Vagina (tissue), 2 donors: ENCODE data around the gene NPPA. TPM values are rescaled to one million over a fixed set of nuclear protein-coding genes. Genes with fewer than 3 reads are reported as not detected.

Experiments used
- DNase-seq, 2 donors: peaks; one replicate each; pipeline ENCODE4 v3.0.0-alpha.2; 2017; ENCODE audit errors: extremely low spot score in 2 of 2
- H3K27ac ChIP-seq: fragments of 200-600 bp; sonication (generic); one replicate; pipeline ENCODE4 v1.5.1; 2019
- H3K27me3 ChIP-seq: fragments of 200-600 bp; sonication (generic); one replicate; pipeline ENCODE4 v1.5.1; 2019
- H3K36me3 ChIP-seq, 2 donors: fragments of 200-600 bp; sonication (generic); one replicate each; pipeline ENCODE4 v1.5.1; 2017 to 2019
- H3K4me1 ChIP-seq: fragments of 200-600 bp; sonication (generic); one replicate; pipeline ENCODE4 v1.5.1; 2019
- H3K4me3 ChIP-seq, 2 donors: fragments of 200-600 bp; sonication (generic); 1 replicate in 1 of 2; 2 replicates in 1 of 2; pipeline ENCODE4 v1.5.1; 2016 to 2019
- H3K9me3 ChIP-seq: fragments of 200-600 bp; sonication (generic); one replicate; pipeline ENCODE4 v1.5.1; 2019
- POLR2A ChIP-seq, 2 donors: fragments of 450-650 bp; IDR thresholded peaks; one replicate each; pipeline ENCODE4 v1.6.1; 2017; ENCODE audit warnings: antibody characterized with exemption in 2 of 2, mild to moderate bottlenecking in 2 of 2, moderate library complexity in 2 of 2
- POLR2AphosphoS5 ChIP-seq, 2 donors: sonication (generic); formaldehyde crosslinking; IDR thresholded peaks; one replicate each; pipeline ENCODE4 v1.9.0; 2017; ENCODE audit warnings: antibody characterized with exemption in 2 of 2, mild to moderate bottlenecking in 2 of 2, low read depth in 1 of 2; ENCODE audit not compliant: insufficient read depth in 1 of 2
- intact Hi-C: fragments of 100-400 bp; cut with DNase I; formaldehyde crosslinking; loops from one replicate; pipeline ENCODE4 v1.15.1; 2023
- total RNA-seq: library from RNA; depleted of rRNA; stranded (reverse); fragments of >200 nt; gene quantifications from one replicate; pipeline ENCODE4 v1.2.3, GENCODE V29; 2016
- TF ChIP-seq, protein P1 (sequence below), 3 experiments: fragments of 450-650 bp in 2 of 3; fragments of 200-600 bp in 1 of 3; sonication (generic) in 1 of 3; IDR thresholded peaks; one replicate each; pipeline ENCODE4 v1.5.1; 2017 to 2019; ENCODE audit warnings: antibody characterized with exemption in 3 of 3, mild to moderate bottlenecking in 2 of 3, moderate library complexity in 2 of 3

The NPPA gene
- total RNA-seq, 1 donor from 2014 or later, result not detected

DNA sequence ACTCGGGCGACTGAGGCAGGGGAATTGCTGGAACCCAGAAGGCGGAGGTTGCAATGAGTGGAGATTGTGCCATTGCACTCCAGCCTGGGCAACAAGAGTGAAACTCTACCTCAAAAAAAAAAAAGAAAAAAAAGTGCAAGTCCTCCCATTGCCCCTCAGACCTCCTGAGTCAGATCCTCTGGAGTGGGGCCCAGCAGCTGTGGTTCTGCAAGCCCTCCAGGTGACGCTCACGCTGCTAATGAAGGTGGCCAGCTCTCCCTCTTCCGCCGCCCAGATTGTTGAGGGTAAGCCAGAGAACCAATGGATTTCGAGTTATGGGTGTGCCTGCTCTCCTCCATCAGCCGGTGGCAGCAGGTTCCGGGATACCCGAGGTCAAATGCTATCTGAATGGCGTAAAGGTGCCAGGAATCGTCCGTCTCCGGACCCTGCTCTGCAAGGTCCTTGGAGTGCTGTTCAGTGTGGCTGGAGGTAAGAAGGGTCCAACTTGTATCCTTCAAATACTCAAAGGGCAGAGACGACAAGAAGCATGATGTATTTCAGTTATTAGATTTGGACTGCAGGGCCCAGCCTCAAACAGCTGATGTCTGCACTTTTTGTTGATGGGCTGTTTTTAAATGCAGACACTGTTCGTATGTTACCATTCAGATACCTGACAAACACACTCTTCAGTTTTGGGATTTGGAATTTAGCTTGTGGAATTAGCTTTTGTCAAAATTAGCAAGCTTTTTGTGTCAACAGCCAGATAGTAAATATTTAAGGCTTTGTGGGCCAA lies 24.0 kb downstream of the NPPA start:
- Histone ChIP-seq H3K4me1 (no peaks in the 10 kb centered on the region), H3K27ac (no peak overlapping the region), H3K4me3 (no peak overlapping the region), H3K27me3 (no peaks in the 10 kb centered on the region), H3K36me3 (peaks cover 0 to 87% of the 10 kb centered on the region in 2 donors), H3K9me3 (no peaks in the 10 kb centered on the region)
- intact Hi-C loops, result no loop called here
- TF ChIP-seq POLR2AphosphoS5 (IDR thresholded peaks at IDR 0.05; ENCODE audit: insufficient read depth in 1 of 2, low read depth in 1 of 2), result no peak
- no peak for DNase-seq

- Histone ChIP-seq H3K27ac (no peak overlapping the region), H3K36me3 (peaks cover 0 to 87% of the 10 kb centered on the region in 2 donors), H3K4me1 (no peaks in the 10 kb centered on the region), H3K27me3 (no peaks in the 10 kb centered on the region), H3K4me3 (no peak overlapping the region), H3K9me3 (no peaks in the 10 kb centered on the region)
- TF ChIP-seq, protein P1, sequence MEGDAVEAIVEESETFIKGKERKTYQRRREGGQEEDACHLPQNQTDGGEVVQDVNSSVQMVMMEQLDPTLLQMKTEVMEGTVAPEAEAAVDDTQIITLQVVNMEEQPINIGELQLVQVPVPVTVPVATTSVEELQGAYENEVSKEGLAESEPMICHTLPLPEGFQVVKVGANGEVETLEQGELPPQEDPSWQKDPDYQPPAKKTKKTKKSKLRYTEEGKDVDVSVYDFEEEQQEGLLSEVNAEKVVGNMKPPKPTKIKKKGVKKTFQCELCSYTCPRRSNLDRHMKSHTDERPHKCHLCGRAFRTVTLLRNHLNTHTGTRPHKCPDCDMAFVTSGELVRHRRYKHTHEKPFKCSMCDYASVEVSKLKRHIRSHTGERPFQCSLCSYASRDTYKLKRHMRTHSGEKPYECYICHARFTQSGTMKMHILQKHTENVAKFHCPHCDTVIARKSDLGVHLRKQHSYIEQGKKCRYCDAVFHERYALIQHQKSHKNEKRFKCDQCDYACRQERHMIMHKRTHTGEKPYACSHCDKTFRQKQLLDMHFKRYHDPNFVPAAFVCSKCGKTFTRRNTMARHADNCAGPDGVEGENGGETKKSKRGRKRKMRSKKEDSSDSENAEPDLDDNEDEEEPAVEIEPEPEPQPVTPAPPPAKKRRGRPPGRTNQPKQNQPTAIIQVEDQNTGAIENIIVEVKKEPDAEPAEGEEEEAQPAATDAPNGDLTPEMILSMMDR (IDR thresholded peaks at IDR 0.05), result no peak
- no peak for TF ChIP-seq POLR2A (IDR thresholded peaks at IDR 0.05)
- no peak for TF ChIP-seq POLR2AphosphoS5 (IDR thresholded peaks at IDR 0.05; ENCODE audit: insufficient read depth in 1 of 2, low read depth in 1 of 2)
- intact Hi-C loops, result no loop called here
- DNase-seq, result no peak
These were observed 25.5 kb downstream of the NPPA start for GRCh38 chr1:11822091-11822490.

- no peak for TF ChIP-seq POLR2A (IDR thresholded peaks at IDR 0.05)
- TF ChIP-seq, protein P1 (IDR thresholded peaks at IDR 0.05), result no peak
- no peak for TF ChIP-seq POLR2AphosphoS5 (IDR thresholded peaks at IDR 0.05; ENCODE audit: insufficient read depth in 1 of 2, low read depth in 1 of 2)
- Histone ChIP-seq H3K9me3 (no peaks in the 10 kb centered on the region), H3K27ac (no peak overlapping the region), H3K27me3 (no peaks in the 10 kb centered on the region), H3K4me1 (no peaks in the 10 kb centered on the region), H3K36me3 (peaks cover 0 to 59% of the 10 kb centered on the region in 2 donors), H3K4me3 (no peak overlapping the region)
- intact Hi-C loops, result no loop called here
- DNase-seq, result no peak
These were observed 30.4 kb downstream of the NPPA start for GRCh38 chr1:11817192-11817591.

GRCh38 chr1:11813021-11813420 lies 34.6 kb downstream of the NPPA start:
- Histone ChIP-seq H3K27me3 (no peaks in the 10 kb centered on the region), H3K27ac (no peak overlapping the region), H3K4me1 (peaks cover 16% of the 10 kb centered on the region), H3K4me3 (no peak overlapping the region), H3K9me3 (no peaks in the 10 kb centered on the region), H3K36me3 (peaks cover 0 to 52% of the 10 kb centered on the region in 2 donors)
- TF ChIP-seq POLR2A (IDR thresholded peaks at IDR 0.05), result no peak
- TF ChIP-seq POLR2AphosphoS5 (IDR thresholded peaks at IDR 0.05; ENCODE audit: insufficient read depth in 1 of 2, low read depth in 1 of 2), result no peak
- TF ChIP-seq, protein P1 (IDR thresholded peaks at IDR 0.05), result no peak
- DNase-seq, result no peak
- intact Hi-C loops, result no loop called here

DNA sequence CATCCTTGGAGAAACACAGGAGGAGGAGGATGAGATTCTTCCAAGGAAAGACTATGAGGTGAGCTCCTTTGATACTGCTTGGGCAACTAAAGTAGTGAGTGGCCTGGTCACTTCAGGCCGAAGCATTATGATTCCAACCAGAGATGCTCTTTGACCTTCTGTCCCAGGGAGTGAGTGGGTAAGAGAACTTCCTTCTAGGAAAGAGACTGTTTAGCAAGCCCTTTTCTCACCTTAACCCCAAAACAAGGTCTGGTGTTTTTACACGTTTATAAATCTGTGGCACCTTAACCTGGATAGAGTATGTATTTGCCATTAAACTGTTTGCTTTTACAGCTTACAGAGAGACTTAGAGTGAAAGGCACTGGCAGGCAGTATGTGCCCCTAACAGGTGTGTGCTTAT lies 40.5 kb downstream of the NPPA start:
- peak overlapping the region; percentile 100 for H3K27ac ChIP-seq
- no peak for DNase-seq
- H3K36me3 ChIP-seq, result peaks cover 0 to 21% of the 10 kb centered on the region in 2 donors
- no peak for TF ChIP-seq POLR2A (IDR thresholded peaks at IDR 0.05)
- intact Hi-C loops, result no loop called here
- peak overlapping the region; percentile 94 to 95 for H3K4me3 ChIP-seq
- H3K9me3 ChIP-seq, result no peaks in the 10 kb centered on the region
- peaks cover 64% of the 10 kb centered on the region for H3K4me1 ChIP-seq
- H3K27me3 ChIP-seq, result no peaks in the 10 kb centered on the region

GRCh38 chr1:11806307-11806936 lies 41.2 kb downstream of the NPPA start:
- intact Hi-C loops, result no loop called here

More at GRCh38 chr1:11806307-11806936, 41.2 kb downstream of the NPPA start:
- no peaks in the 10 kb centered on the region for H3K9me3 ChIP-seq
- peaks cover 66% of the 10 kb centered on the region for H3K4me1 ChIP-seq
- no peak for DNase-seq
- H3K4me3 ChIP-seq, result peak overlapping the region; percentile 94 to 95
- TF ChIP-seq, protein P1 (IDR thresholded peaks at IDR 0.05), result no peak
- TF ChIP-seq POLR2A (IDR thresholded peaks at IDR 0.05) (no peak), POLR2AphosphoS5 (IDR thresholded peaks at IDR 0.05; ENCODE audit: insufficient read depth in 1 of 2, low read depth in 1 of 2) (no peak)
- peaks cover 0 to 14% of the 10 kb centered on the region in 2 donors for H3K36me3 ChIP-seq
- H3K27me3 ChIP-seq, result no peaks in the 10 kb centered on the region
- H3K27ac ChIP-seq, result peak overlapping the region; percentile 100
